Brain pericyte (primary cell): ENCODE results near the gene UGP2.
"Not testable (repeated sequence)": the region's sequence is repeated elsewhere in the genome, so short reads cannot be mapped to it uniquely, and the experiment has no call there.

ENCODE experiments used
- DNase-seq: peaks from one replicate; pipeline ENCODE4 v3.0.0-alpha.2; 2012; ENCODE audit warnings: low read depth, low spot score

The UGP2 gene

GRCh38 chr2:63841254-63842022 lies at the start of gene UGP2:
Gene UGP2, plus strand, starts transcription at chr2:63841896. Its CDS starts 290 bp downstream, at chr2:63842186.
- DNase-seq = peak; percentile 71

GRCh38 chr2:63792530-63792929 lies 49.2 kb upstream of the UGP2 start:
- no peak for DNase-seq

- no peak for DNase-seq
Observed at GRCh38 chr2:63796366-63796765, 45.3 kb upstream of the UGP2 start.

GRCh38 chr2:63796796-63797195 lies 44.9 kb upstream of the UGP2 start:
- DNase-seq = no peak

GRCh38 chr2:63801455-63801854 lies 40.2 kb upstream of the UGP2 start:
- DNase-seq = no peak

GRCh38 chr2:63805412-63805811 lies 36.3 kb upstream of the UGP2 start:
- no peak for DNase-seq

- DNase-seq = not testable (repeated sequence)
Observed at GRCh38 chr2:63808036-63808435, 33.7 kb upstream of the UGP2 start.

GRCh38 chr2:63808911-63809310 lies 32.8 kb upstream of the UGP2 start:
- DNase-seq = not testable (repeated sequence)

GRCh38 chr2:63811063-63811462 lies 30.6 kb upstream of the UGP2 start:
- no peak for DNase-seq

GRCh38 chr2:63811870-63812269 lies 29.8 kb upstream of the UGP2 start:
- DNase-seq = not testable (repeated sequence)

GRCh38 chr2:63814114-63814513 lies 27.6 kb upstream of the UGP2 start:
- no peak for DNase-seq

GRCh38 chr2:63817382-63817781 lies 24.3 kb upstream of the UGP2 start:
- DNase-seq = no peak

- DNase-seq = no peak
Observed at GRCh38 chr2:63818271-63818670, 23.4 kb upstream of the UGP2 start.

GRCh38 chr2:63819256-63819655 lies 22.4 kb upstream of the UGP2 start:
- DNase-seq = no peak

- DNase-seq = no peak
Observed at GRCh38 chr2:63819765-63820717, 21.7 kb upstream of the UGP2 start.

- no peak for DNase-seq
Observed at GRCh38 chr2:63820969-63821368, 20.7 kb upstream of the UGP2 start.

- DNase-seq = no peak
Observed at GRCh38 chr2:63821396-63821795, 20.3 kb upstream of the UGP2 start.

- DNase-seq = no peak
Observed at GRCh38 chr2:63822478-63822877, 19.2 kb upstream of the UGP2 start.

- DNase-seq = no peak
Observed at GRCh38 chr2:63827749-63828148, 13.9 kb upstream of the UGP2 start.

- no peak for DNase-seq
Observed at GRCh38 chr2:63831176-63831575, 10.5 kb upstream of the UGP2 start.

- DNase-seq = no peak
Observed at GRCh38 chr2:63834401-63834800, 7.3 kb upstream of the UGP2 start.

GRCh38 chr2:63837036-63837594 lies 4.6 kb upstream of the UGP2 start:
- DNase-seq = no peak
